ENCODE results near the gene PTPA.
A peak's percentile ranks its signal among the peaks of the same experiment; 100 is the strongest.
"Not testable (repeated sequence)": the region's sequence is repeated elsewhere in the genome, so short reads cannot be mapped to it uniquely, and the experiment has no call there.

The PTPA gene

DNA sequence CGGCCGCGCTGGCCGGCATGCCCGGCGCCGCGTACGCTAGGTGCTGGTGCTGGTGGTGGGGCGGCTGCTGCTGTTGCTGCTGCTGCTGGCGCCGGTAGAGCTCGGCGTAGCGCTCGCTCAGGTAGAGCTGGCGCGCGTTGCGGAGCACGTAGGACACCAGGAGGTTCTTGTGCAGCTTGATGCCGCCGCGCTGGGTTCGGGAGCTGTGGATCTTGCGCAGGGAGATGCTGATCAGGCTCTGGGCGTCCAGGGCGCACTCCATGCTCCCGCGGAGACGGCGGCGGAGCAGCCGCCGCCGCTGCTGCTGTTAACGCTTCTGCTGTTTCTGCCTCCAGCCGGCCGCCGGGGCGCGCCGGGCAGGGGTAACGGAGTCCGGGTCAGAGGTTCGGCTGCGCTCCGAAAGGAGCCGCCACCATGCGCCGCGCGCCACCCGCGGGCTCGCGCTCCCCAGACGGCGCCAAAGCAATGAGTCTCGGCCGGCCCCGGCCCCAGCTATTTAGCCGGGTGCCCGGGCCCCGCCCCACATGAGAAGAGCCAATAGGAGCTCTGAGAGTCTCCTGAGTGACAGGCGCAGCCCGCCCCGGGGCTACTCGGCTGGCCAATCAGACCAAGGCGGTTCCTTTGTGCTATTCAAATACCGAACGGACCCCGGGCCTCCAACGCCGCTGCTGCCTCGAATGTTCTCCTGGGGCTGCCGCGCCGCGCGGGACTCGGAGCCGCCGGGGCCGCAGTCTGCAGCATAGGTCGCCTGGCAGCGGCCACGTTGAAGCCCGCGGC is 66.8 kb downstream of the PTPA start, which contains the start of gene IER5L:
Gene IER5L, minus strand, starts transcription at position 471 of the 777 bp plus-strand sequence. Its CDS starts 209 bp downstream, at position 262.
- peak; percentile 88 for DNase-seq (ENCODE audit: low read depth)

DNA sequence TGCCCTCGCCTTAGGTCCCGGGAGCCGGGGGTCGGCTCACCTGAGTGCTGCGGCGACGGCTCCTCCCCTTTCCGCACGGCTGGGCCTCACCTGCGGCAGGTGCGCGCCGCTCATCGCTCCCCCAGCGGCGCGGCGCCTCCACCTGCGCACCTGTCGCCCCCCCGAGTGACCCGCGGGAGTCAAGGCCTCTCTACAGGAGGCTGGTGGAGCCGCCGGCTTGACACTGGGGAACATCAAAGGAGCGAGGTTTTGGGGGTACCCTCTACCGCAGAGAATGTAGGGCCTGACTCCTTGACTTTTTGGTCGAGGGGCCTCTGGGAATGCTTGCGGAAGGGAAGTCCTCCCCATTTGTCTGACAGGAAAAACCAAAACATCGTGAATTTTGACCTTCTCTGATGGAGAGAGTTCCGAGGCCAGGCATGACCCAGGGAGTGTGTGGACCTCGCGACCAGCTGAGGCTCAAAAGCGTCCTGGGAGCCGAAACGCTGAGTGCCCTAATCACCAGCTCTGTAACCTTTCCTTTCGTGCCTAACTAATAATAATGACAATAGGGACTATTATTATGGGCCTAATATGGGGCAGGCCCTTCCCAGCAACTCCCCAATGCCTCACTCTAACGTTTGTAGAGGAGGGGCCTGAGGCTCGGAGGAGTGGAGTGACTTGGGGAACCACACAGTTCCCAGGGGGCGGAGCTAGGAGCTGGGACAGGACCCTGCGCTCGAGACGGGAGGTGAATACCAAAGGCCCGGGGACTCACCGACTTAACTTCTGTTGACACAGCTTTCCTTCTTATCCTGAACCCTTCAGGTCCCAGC is 67.6 kb downstream of the PTPA start:
- no peak for DNase-seq (ENCODE audit: low read depth)

DNA sequence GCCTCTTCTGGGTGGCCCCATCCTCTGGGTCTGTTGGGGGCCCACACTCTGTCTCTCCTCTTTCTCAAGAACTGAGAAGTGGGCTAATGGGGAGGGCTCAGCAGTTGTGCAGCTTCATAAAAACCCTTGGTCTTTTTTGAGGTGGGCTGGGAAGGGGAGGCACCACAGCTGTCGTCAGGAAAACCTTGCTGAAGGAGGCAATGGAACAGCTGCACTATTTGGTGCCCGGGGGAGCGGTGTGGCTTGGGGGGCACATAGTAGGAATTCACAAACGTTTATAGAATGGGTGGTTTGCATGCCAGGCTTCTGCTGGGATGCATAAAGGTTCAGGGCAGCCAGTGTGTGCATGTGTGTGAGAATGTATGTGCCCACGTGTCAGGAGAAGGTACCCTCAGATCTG is 70.0 kb downstream of the PTPA start:
- no peak for DNase-seq (ENCODE audit: low read depth)

DNA sequence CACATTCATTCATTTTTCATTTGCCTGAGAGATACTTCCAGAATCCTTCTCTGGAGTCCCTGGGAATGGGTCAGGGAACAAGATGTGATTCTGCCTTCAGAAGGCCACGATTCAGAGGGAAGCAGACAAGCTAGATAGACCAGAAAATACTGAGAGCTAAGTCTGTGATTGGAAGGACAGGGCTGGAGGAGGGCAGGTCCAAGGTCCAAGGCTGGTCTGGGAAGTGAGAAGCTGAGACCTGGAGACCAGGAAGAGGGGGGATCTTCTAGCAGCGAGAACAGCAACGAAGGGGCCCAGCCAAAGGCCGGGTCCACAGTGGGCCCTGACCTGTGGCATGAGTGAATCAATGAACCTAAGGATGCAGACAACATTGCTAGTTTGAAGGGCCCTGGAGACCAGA is 70.9 kb downstream of the PTPA start:
- no peak for DNase-seq (ENCODE audit: low read depth)

DNA sequence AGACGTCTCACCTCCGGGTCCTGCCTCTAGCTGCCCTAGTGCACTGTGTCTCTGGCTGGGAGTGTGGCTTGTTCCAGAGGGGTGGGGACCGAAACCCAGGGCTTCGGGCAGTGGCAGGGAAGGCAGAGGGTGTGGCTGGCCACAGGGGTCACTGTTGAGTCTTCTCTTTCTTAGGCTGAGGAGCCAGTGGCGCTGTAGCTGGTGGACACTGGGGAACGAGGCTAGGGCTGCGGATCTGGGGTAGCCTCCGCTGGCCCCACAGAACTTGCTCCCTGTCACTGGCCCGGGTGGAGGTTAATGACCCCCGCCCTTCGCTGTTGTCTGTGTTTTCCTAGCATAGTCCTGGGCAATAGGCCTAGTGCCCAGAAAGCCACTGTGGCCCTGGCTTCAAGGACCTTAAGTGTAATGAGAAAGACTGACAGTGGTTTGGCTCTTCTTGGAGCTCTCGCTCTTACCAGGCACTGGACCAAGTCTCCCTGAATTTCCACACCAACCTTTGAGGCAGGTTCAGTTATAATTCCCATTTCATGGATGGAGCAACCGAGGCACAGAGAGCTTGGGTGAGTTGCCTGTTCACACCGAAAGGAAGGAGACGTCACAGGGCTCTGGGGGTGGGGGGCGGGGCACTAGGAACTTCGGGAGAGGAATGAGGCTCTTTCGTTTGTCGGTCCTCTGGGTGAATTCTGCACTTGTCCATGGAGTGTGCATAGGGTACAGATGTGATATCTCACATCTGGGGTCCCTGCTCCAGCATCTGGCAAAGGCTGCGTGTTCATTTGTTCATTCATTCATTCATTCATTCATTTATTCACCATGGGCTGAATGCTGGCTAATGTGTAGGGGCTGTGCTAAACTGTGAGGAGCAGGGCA is 71.6 kb downstream of the PTPA start:
- DNase-seq (ENCODE audit: low read depth), result no peak

DNA sequence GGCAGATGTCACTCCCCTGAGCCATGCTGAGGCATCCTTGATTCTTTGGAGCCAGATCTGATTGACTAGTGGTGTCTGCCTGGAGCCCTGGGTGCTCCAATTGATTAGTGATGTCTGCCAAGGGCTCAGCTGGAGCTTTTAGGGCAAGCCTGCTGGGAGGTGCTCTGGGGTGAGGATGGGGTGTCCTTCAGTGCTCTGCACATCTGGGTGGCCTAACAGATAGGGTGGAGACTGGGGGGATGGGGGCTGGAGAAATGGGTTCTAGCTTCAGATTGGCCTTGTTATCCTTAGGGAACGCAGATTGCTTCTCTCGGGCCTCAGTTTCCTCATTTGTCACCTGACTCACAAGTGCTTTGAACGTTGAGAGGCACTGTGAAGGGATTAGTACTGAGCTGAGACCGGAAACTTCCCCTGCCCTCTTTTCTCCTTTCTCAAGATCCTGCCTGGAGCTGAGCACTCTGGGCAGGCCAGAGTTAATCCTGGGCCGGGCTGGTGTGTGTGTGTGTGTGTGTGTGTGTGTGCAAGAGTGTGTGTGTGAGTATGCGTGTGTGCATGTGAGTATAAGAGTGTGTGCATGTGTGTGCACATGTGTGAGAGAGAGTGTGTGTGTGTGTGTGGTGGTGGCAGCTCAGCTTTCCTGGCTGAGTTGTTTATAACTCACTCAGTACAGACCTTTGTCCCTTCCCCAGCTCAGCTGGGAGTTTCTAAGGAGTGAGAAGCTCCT is 72.4 kb downstream of the PTPA start:
- DNase-seq (ENCODE audit: low read depth), result no peak

DNA sequence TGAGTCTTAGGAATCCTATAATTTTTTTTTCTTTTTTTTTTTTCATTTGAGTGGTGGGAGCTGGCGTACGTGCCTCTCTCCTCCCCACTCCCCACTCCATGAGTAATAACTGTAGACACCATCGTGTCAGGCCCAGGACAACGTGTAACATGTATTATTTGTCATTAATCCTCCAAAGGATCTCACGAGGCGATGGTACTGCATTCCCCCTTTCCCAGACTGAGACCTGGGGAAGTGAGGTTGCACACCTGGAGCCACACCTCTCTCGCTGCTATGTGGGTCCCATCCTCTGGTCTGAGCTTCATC is 73.0 kb downstream of the PTPA start:
- DNase-seq (ENCODE audit: low read depth), result no peak

DNA sequence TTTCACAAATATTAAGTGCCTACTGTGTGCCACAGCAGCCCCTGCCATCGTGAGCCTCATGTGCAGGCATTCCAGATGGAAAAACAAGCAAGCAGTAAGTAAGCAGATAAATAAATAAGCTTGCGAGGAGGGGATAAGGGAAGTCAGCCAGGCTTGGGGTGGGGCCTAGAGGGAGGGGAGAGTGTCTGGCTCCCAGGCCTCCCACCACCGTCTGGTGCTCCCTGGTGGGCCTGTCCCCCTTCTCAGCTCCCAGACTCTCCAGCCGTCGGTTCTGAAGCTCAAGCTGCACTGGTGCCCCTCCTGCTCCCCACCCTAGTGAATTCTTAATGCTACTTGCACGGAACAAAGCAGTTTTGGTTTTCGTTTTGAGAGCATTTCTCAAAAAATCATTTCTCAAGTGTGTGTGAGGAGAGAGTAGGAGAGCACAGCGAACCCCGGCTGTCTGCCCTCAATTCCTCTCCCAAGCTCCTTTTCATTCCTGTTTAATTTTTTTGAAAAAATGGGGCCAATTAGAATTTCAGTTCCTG is 73.4 kb downstream of the PTPA start:
- DNase-seq (ENCODE audit: low read depth), result no peak

DNA sequence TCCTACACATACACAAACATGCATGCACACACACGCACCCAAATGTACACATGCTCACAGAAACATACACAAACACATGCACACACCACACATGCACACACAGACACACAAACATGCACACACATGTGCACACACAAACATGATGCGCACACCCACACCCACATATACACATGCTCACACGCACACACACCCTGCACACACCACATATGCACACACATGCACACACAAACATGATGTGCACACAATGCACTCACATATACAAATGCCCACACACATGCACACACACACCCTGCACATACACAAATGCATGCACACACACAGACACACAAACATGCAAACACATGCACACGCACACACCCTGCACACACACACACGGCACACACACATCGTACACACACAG is 74.2 kb downstream of the PTPA start:
- DNase-seq (ENCODE audit: low read depth), result no peak

DNA sequence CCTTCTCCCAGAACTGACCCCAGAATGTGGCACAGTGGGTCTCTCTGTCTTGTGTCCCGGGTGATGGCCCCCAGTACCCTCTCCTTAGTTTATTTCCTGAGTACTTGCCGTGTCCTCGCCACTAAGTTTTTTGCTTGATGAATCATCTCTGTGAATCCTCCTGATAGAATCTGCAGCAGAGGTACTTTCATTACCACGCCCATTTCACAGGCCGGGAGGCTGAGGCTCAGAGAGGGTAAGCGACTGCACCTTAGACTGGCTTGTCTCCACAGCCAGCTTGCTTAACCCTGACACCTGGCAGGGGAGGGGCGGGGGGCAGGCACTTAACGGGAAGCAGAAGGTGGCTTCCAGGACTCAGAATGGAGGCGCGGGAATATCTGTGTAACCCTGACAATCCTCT is 74.8 kb downstream of the PTPA start:
- DNase-seq (ENCODE audit: low read depth), result no peak

DNA sequence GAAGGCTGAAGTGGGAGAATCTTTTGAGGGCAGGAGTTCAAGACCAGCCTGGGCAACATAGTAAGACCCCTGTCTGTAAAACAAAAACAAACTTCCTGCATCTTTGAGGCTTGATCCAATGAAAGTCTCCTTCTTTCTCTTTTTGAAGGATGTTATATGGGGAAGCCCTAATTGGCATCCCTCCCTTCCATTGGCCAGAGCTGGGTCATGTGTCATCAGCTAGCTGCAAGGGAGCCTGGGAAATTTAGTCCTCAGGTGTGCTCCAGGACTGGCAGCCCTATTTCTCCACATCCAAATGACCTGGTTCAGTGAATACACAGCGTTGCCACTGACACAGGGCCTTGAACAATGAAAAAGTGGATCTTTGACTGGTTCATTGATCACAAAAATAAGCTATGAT is 75.8 kb downstream of the PTPA start:
- DNase-seq (ENCODE audit: low read depth), result no peak

DNA sequence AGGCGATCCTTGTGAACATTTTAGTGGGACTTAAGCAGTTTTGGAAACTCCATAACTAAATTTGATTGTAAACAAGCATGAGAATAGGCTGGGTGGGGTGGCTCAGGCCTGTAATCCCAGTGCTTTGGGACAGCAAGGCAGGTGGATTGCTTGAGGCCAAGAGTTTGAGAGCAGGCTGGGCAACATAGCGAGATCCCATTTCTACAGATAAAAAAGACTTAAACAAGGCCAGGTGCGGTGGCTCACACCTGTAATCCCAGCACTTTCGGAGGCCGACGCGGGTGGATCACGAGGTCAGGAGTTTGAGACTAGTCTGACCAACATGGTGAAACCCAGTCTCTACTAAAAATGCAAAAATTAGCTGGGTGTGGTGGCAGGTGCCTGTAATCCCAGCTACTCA is 78.8 kb downstream of the PTPA start:
- DNase-seq (ENCODE audit: low read depth), result not testable (repeated sequence)

DNA sequence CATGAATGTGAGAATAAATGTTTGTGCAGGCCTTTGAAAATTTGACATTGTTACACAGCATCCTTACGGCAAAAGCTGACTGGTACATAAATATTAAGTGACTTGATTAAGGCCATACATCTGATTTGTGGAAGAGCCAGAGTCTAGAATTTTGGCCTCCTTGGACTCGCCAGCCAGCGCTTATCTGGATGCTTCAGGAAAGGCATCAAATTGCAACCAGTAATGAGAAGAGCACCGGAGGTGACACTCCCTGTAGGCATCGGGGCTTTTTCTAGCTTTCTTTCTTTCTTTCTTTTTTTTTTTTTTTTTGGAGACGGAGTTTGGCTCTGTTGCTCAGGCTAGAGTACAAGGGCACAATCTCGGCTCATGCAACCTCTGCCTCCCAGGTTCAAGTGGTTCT is 80.0 kb downstream of the PTPA start:
- DNase-seq (ENCODE audit: low read depth), result no peak

DNA sequence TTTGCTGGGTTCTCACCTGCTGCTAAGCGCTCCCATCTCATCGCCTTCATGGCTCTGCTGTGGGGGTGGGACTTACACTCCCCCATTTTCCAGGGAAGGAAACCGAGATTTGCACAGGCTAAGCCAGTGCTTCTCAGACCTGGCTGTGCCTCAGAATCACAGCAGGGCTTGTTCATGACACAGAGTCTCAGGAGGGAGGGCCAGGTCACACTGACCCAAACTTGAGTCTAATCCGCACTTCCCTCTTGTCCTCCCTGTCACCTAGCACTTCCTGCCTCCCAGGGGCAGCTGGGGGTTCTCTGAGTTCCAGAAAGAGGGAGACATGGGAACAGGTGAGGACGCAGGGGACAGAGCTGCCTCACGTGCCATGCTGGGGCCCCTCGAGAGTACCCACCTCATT is 82.4 kb downstream of the PTPA start:
- DNase-seq (ENCODE audit: low read depth), result no peak

DNA sequence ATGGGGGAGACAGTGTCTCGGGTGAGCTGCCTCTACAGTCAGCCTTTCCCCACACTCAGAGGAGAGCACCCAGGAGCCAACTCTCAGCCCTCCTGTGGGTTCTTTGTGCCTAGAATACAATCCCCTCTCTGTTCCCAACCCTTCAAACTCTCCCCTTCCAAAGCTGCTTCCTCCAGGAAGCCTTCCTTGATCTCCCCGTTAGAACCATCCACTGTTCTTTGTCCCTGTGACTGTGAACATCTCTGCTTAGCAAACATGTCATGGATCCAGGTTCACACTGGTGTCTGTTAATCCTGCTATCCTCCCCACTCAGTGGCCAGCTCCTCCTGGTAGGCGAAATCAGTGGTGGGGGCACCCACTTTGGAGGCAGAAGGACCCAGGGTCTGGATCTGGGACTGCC is 83.0 kb downstream of the PTPA start:
- DNase-seq (ENCODE audit: low read depth), result no peak

DNA sequence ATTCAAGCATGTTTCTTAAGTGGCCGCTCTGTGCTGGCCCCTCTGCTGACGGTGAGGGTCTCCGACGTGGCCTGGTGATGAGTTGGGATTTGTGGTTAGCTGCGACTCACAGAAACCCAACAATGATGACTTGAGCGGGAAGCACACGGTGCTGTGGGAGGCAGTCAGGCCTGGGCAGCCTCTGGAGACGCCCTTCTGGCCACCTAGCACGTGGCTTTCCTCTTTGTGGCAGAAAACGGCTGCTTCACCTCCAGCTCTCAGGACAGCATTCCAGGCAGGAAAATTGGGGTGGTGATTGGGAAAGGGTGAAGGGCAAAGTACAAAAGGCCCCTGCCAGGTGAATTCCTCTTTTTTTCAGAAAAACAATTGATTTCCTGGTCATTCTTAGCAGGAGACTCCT is 84.4 kb downstream of the PTPA start:
- DNase-seq (ENCODE audit: low read depth), result no peak

DNA sequence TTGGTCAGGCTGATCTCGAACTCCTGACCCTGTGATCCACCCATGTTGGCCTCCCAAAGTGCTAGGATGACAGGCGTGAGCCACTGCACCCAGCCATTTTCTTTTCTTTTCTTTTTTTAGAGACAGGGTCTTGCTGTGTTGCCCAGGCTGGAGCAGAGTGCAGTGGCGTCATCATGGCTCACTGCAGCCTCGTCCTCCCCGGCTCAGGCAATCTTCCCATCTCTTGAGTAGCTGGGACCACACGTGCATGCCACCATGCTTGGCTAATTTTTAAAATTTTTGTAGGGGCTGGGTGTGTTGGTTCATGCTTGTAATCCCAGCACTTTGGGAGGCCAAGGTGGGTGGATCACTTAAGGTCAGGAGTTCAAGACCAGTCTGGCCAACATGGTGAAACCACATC is 85.8 kb downstream of the PTPA start:
- not testable (repeated sequence) for DNase-seq (ENCODE audit: low read depth)

DNA sequence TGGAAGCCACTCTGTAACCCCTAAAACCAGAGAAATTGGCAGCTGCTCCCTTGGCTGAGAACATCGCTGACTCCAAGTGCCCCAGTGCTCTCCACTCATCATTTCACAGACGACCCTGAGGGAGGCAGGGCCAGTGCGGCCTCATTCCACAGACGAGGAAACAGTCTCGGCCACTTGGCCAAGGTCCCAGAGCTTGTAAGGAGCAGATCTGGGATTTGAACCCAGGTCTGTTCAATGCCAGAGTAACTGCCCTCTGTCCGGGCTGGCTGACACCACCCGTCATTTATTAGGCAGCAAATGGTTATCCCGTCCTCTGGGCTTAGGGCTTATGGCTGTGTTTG is 86.7 kb downstream of the PTPA start:
- no peak for DNase-seq (ENCODE audit: low read depth)
